Stimulated activated CD4-positive, alpha-beta T cell treated with anti-CD3 and anti-CD28 coated beads, Interleukin-1b, Interleukin-23, amount 100 ng/mL, for 1 hour (primary cell): ENCODE data around the gene CES3.
"Not testable (repeated sequence)": the region's sequence is repeated elsewhere in the genome, so short reads cannot be mapped to it uniquely, and the experiment has no call there.

Experiments
- DNase-seq, 2 donors: peaks; one replicate each; pipeline ENCODE4 v3.0.0-alpha.2; 2020; ENCODE audit warnings: low read depth in 2 of 2

Gene CES3

GRCh38 chr16:66970775-66971720 is 10.0 kb downstream of the CES3 start:
- no peak for DNase-seq

GRCh38 chr16:66972983-66973382 is 11.9 kb downstream of the CES3 start:
- DNase-seq, result no peak

GRCh38 chr16:66973716-66974115 is 12.7 kb downstream of the CES3 start:
- no peak for DNase-seq

GRCh38 chr16:66974156-66974931 is 13.3 kb downstream of the CES3 start:
- DNase-seq, result not testable (repeated sequence)

- not testable (repeated sequence) for DNase-seq
These were observed 13.8 kb downstream of the CES3 start for GRCh38 chr16:66974932-66975246.

- DNase-seq, result no peak
These were observed 14.3 kb downstream of the CES3 start for GRCh38 chr16:66975302-66975893.

GRCh38 chr16:66976746-66977145 is 15.7 kb downstream of the CES3 start:
- no peak for DNase-seq

GRCh38 chr16:66977341-66978113 is 16.5 kb downstream of the CES3 start:
- peak; percentile 74 to 92 for DNase-seq

- no peak for DNase-seq
These were observed 18.1 kb downstream of the CES3 start for GRCh38 chr16:66979011-66979717.

GRCh38 chr16:66983033-66983432 is 22.0 kb downstream of the CES3 start:
- DNase-seq, result no peak

- DNase-seq, result no peak
These were observed 23.8 kb downstream of the CES3 start for GRCh38 chr16:66984892-66985311.

GRCh38 chr16:66986559-66986958 is 25.5 kb downstream of the CES3 start:
- no peak for DNase-seq

- no peak for DNase-seq
These were observed 27.2 kb downstream of the CES3 start, which contains the start of gene CES4A for GRCh38 chr16:66988197-66988788. TSS of gene CES4A (plus strand) at chr16:66988589. CDS start at chr16:66988773, 184 bp downstream.

- no peak for DNase-seq
These were observed 30.5 kb downstream of the CES3 start for GRCh38 chr16:66991545-66992077.

GRCh38 chr16:66993558-66993957 is 32.5 kb downstream of the CES3 start:
- DNase-seq, result not testable (repeated sequence)

GRCh38 chr16:66996324-66996982 is 35.4 kb downstream of the CES3 start:
- no peak for DNase-seq

- DNase-seq, result no peak
These were observed 35.9 kb downstream of the CES3 start for GRCh38 chr16:66996983-66997358.

GRCh38 chr16:67000384-67001351 is 39.6 kb downstream of the CES3 start:
- DNase-seq, result no peak

GRCh38 chr16:67001726-67002125 is 40.7 kb downstream of the CES3 start:
- no peak for DNase-seq
